Measurements from ENCODE around the gene SPRED2. TPM values are rescaled to one million over a fixed set of nuclear protein-coding genes. Genes with fewer than 3 reads are reported as not detected.

The SPRED2 gene
- total and polyA plus RNA-seq, 8 donors, result 6.2 to 20.0 (median 15.2) TPM

DNA sequence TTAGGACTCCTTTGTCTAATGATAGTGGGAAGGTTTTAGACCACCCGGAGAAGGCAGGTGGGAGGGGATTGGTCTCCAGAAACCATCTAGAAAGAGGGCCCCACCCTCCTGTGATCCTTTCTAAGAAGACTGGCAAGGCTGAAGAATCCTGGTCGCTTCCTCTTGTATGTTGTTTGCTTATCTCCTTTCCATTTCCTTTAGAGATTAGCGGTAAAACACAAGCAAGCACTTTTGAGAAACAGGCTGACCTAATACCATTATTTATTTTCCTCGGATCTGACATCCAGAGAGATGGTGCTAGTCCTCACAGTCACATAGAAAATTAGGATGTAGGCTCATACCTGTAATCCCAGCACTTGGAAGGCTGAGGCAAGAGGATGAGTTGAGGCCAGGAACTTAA lies 45.2 kb upstream of the SPRED2 start:
- ATAC-seq, result no peak
- DNase-seq, result no peak
- Histone ChIP-seq H3K4me3 (no peak overlapping the region), H3K9me3 (no peaks in the 10 kb centered on the region), H3K27me3 (no peaks in the 10 kb centered on the region), H3K4me1 (no peaks in the 10 kb centered on the region), H3K27ac (no peak overlapping the region), H3K36me3 (no peaks in the 10 kb centered on the region)
- FAIRE-seq, result no peak
- WGBS, 2 donors, result 53 to 58% methylated on average over 4 of the region's 4 CpGs
- intact Hi-C loops (cut with DNase I), result no loop called here
- TF ChIP-seq, protein P1, sequence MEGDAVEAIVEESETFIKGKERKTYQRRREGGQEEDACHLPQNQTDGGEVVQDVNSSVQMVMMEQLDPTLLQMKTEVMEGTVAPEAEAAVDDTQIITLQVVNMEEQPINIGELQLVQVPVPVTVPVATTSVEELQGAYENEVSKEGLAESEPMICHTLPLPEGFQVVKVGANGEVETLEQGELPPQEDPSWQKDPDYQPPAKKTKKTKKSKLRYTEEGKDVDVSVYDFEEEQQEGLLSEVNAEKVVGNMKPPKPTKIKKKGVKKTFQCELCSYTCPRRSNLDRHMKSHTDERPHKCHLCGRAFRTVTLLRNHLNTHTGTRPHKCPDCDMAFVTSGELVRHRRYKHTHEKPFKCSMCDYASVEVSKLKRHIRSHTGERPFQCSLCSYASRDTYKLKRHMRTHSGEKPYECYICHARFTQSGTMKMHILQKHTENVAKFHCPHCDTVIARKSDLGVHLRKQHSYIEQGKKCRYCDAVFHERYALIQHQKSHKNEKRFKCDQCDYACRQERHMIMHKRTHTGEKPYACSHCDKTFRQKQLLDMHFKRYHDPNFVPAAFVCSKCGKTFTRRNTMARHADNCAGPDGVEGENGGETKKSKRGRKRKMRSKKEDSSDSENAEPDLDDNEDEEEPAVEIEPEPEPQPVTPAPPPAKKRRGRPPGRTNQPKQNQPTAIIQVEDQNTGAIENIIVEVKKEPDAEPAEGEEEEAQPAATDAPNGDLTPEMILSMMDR (IDR thresholded peaks at IDR 0.05), result no peak

DNA sequence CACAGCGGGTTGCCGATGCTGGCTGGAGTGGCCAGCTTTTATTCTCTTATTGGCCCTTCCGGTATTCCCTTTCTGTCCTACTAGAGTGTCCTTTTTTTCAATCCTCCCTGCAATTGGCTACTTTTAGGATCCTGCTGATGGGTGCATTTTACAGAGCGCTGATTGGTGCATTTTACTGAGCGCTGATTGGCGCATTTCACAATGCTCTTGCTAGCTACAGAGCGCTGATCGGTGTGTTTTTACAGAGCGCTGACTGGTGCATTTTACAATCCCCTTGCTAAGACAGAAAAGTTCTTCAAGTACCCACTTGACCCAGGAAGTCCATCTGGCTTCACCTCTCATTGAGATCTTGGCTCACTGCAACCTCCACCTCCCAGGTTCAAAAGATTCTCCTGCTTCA lies 44.4 kb upstream of the SPRED2 start:
- Histone ChIP-seq H3K9me3 (no peaks in the 10 kb centered on the region), H3K36me3 (no peaks in the 10 kb centered on the region), H3K27ac (no peak overlapping the region), H3K27me3 (no peaks in the 10 kb centered on the region), H3K4me3 (no peak overlapping the region), H3K4me1 (no peaks in the 10 kb centered on the region)
- no peak for DNase-seq
- TF ChIP-seq, protein P1 (IDR thresholded peaks at IDR 0.05), result no peak
- intact Hi-C loops (cut with DNase I), result no loop called here
- ATAC-seq, result no peak
- FAIRE-seq, result no peak
- 97% methylated on average over 9 of the region's 9 CpGs for WGBS, 2 donors

DNA sequence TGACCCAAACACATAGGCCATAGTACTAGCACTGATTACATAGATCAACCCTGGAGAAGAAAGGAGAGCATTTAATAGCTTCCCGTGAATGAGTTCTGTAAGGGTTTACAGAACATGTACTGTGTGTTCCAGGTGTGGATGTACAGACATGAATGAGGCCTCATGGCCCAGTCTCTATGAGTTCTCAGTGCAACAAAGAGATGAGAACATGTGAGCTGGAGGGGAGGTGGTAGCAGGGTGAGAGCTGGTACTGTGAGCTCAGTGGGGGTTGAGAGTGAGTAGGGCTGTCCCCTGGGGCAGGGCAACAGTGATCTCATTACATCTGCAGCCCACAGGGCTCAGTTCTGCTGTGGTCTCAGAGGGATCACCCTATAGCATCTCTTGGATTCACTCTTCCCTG lies 42.6 kb upstream of the SPRED2 start:
- Histone ChIP-seq H3K9me3 (no peaks in the 10 kb centered on the region), H3K36me3 (no peaks in the 10 kb centered on the region), H3K4me3 (no peak overlapping the region), H3K27ac (no peak overlapping the region), H3K4me1 (no peaks in the 10 kb centered on the region), H3K27me3 (no peaks in the 10 kb centered on the region)
- intact Hi-C loops (cut with DNase I), result no loop called here
- FAIRE-seq (no peak), ATAC-seq (no peak), DNase-seq (no peak)
- WGBS, 2 donors, result 84 to 91% methylated on average over 1 of the region's 1 CpG
- TF ChIP-seq, protein P1 (IDR thresholded peaks at IDR 0.05), result no peak

DNA sequence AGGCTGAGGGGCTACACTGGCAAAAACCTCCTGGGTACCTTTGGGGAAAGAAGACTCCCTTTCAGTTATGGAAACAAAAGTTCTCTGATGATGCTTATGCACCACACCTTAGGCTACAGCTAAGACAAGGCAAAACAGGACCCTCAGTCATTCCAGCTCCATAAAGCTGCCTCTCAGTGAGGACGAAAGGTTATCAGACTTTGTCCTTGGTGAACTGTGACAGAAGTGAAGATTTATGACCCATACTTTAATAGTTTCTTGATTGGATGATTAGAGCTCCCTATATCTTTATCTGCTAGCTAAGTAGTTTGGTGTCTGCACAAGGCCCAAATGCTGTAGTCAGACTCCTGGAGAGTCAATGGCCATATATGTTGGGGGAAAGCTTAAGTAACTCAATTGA lies 40.6 kb upstream of the SPRED2 start:
- TF ChIP-seq, protein P1 (IDR thresholded peaks at IDR 0.05), result no peak
- no peak for FAIRE-seq

DNA sequence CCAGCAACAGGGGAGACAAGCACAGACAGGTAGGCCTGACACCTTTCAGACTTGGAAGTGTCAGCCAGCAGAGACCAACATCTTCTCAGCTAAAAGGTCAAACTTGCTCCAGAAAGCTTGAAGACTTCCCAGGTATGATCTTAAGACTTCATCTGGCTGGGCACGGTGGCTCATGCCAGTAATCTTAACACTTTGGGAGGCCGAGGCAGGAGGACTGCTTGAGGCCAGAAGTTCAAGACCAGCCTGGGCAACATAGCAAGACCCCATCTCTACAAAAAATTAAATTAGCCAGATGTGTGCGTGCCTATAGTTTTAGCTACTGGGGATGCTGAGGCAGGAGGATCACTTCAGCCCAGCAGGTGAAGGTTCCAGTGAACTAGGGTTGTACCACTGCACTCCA lies 39.0 kb upstream of the SPRED2 start:
- TF ChIP-seq, protein P1 (IDR thresholded peaks at IDR 0.05), result no peak
- WGBS, 2 donors, result 90 to 93% methylated on average over 3 of the region's 3 CpGs
- intact Hi-C loops (cut with DNase I), result no loop called here
- H3K4me3 ChIP-seq, result no peak overlapping the region
- no peak for FAIRE-seq
- H3K27ac ChIP-seq, result no peak overlapping the region
- H3K9me3 ChIP-seq, result no peaks in the 10 kb centered on the region
- ATAC-seq, result no peak
- H3K4me1 ChIP-seq, result no peaks in the 10 kb centered on the region
- H3K27me3 ChIP-seq, result no peaks in the 10 kb centered on the region
- no peak for DNase-seq
- no peaks in the 10 kb centered on the region for H3K36me3 ChIP-seq

More for the DNA sequence above, 40.6 kb upstream of the SPRED2 start:
- no peaks in the 10 kb centered on the region for H3K36me3 ChIP-seq
- H3K9me3 ChIP-seq, result no peaks in the 10 kb centered on the region
- no peaks in the 10 kb centered on the region for H3K4me1 ChIP-seq
- DNase-seq (no peak), ATAC-seq (no peak)
- no peak overlapping the region for H3K27ac ChIP-seq
- H3K4me3 ChIP-seq, result no peak overlapping the region
- intact Hi-C loops (cut with DNase I), result no loop called here
- no peaks in the 10 kb centered on the region for H3K27me3 ChIP-seq
- 59 to 73% methylated on average over 1 of the region's 1 CpG for WGBS, 2 donors

Data from pancreas (tissue), 10 donors.